OCI-LY1 (cell line): ENCODE measurements around the gene IL16.

Experiments
- H2AFZ ChIP-seq: fragments of 200-600 bp; sonication (generic), shearing (Covaris generic); 2 replicates; pipeline ENCODE4 v1.6.0; 2014; ENCODE audit warnings: antibody characterized with exemption, mild to moderate bottlenecking, low read length
- H3F3A ChIP-seq: fragments of 200-600 bp; sonication (generic), shearing (Covaris generic); 2 replicates; pipeline ENCODE4 v1.6.0; 2014; ENCODE audit warnings: mild to moderate bottlenecking, antibody characterized with exemption, low read length, moderate library complexity; ENCODE audit not compliant: insufficient read depth
- H3K27ac ChIP-seq: fragments of 200-600 bp; sonication (generic); 2 replicates; pipeline ENCODE4 v1.5.1; 2014; ENCODE audit warnings: low read length, mixed run types, mild to moderate bottlenecking, low read depth; ENCODE audit not compliant: poor library complexity, severe bottlenecking
- H3K27me3 ChIP-seq: fragments of 200-600 bp; sonication (generic); 2 replicates; pipeline ENCODE4 v1.6.0; 2014; ENCODE audit warnings: antibody characterized with exemption, mild to moderate bottlenecking, low read length, moderate library complexity; ENCODE audit not compliant: insufficient read depth
- H3K36me3 ChIP-seq: fragments of 200-600 bp; sonication (generic); 2 replicates; pipeline ENCODE4 v1.6.1; 2014; ENCODE audit warnings: mild to moderate bottlenecking, antibody characterized with exemption, low read length, moderate library complexity, mixed read lengths; ENCODE audit not compliant: insufficient read depth
- H3K4me1 ChIP-seq: fragments of 200-600 bp; sonication (generic); 2 replicates; pipeline ENCODE4 v1.5.1; 2014; ENCODE audit warnings: mild to moderate bottlenecking, low read length, moderate library complexity; ENCODE audit not compliant: insufficient read depth, severe bottlenecking
- H3K4me2 ChIP-seq: fragments of 200-600 bp; sonication (generic), shearing (Covaris generic); 2 replicates; pipeline ENCODE4 v1.6.1; 2014; ENCODE audit warnings: low read length
- H3K4me3 ChIP-seq: fragments of 200-600 bp; sonication (generic); 2 replicates; pipeline ENCODE4 v1.5.1; 2014; ENCODE audit warnings: low read length, low read depth, mild to moderate bottlenecking, mixed read lengths; ENCODE audit not compliant: poor library complexity, severe bottlenecking
- H3K79me2 ChIP-seq: fragments of 200-600 bp; shearing (Covaris generic); 2 replicates; pipeline ENCODE4 v1.6.1; 2016; ENCODE audit warnings: mixed run types, low read length, mixed read lengths; ENCODE audit not compliant: insufficient read depth
- H3K9ac ChIP-seq: fragments of 200-600 bp; sonication (generic), shearing (Covaris generic); 2 replicates; pipeline ENCODE4 v1.6.1; 2014; ENCODE audit warnings: mild to moderate bottlenecking, low read length, mixed read lengths
- H3K9me2 ChIP-seq: fragments of 200-600 bp; sonication (generic), shearing (Covaris generic); 2 replicates; pipeline ENCODE4 v1.6.1; 2014; ENCODE audit warnings: low read depth, mild to moderate bottlenecking, low read length, mixed read lengths
- H3K9me3 ChIP-seq: fragments of 200-600 bp; shearing (Covaris generic); 2 replicates; pipeline ENCODE4 v1.6.1; 2014; ENCODE audit warnings: low read length, mixed read lengths
- H4K20me1 ChIP-seq: fragments of 200-600 bp; sonication (generic), shearing (Covaris generic); 2 replicates; pipeline ENCODE4 v1.6.0; 2016; ENCODE audit warnings: mild to moderate bottlenecking, low read length; ENCODE audit not compliant: insufficient read depth
- CTCF ChIP-seq: fragments of 200-600 bp; sonication (generic), shearing (Covaris generic); IDR thresholded peaks from 2 replicates; pipeline ENCODE4 v1.5.1; 2017; ENCODE audit warnings: mild to moderate bottlenecking, antibody characterized with exemption, low read length, moderate library complexity, mixed read lengths
- EZH2 ChIP-seq: fragments of 200-600 bp; sonication (generic), shearing (Covaris generic); IDR thresholded peaks from 2 replicates; pipeline ENCODE4 v1.8.0; 2017; ENCODE audit warnings: borderline replicate concordance, mixed run types, mild to moderate bottlenecking, antibody characterized with exemption, low read length, moderate library complexity, mixed read lengths

The IL16 gene

GRCh38 chr15:81197255-81197630 is 564 bp downstream of the IL16 start:
- Histone ChIP-seq H3K9ac (no peak overlapping the region), H3K4me1 (no peaks in the 10 kb centered on the region), H3K27ac (no peak overlapping the region), H3K79me2 (no peaks in the 10 kb centered on the region), H3K36me3 (no peaks in the 10 kb centered on the region), H4K20me1 (no peaks in the 10 kb centered on the region), H3K9me2 (no peaks in the 10 kb centered on the region), H2AFZ (no peak overlapping the region), H3K4me2 (no peak overlapping the region), H3F3A (no peaks in the 10 kb centered on the region), H3K4me3 (no peak overlapping the region), H3K27me3 (0 out of 2 replicates have a peak, but pooled peaks cover 5% of the 10 kb centered on the region), H3K9me3 (no peaks in the 10 kb centered on the region)
- TF ChIP-seq EZH2 (no peak), CTCF (no peak)

GRCh38 chr15:81197688-81198281 is 1.1 kb downstream of the IL16 start:
- no peak for TF ChIP-seq CTCF
- no peak for TF ChIP-seq EZH2
- H3K9ac ChIP-seq = no peak overlapping the region
- H2AFZ ChIP-seq = no peak overlapping the region
- no peak overlapping the region for H3K4me2 ChIP-seq
- H3K4me1 ChIP-seq = no peaks in the 10 kb centered on the region
- H3K79me2 ChIP-seq = no peaks in the 10 kb centered on the region
- H3F3A ChIP-seq = no peaks in the 10 kb centered on the region
- H3K4me3 ChIP-seq = no peak overlapping the region
- 0 out of 2 replicates have a peak, but pooled peaks cover 5% of the 10 kb centered on the region for H3K27me3 ChIP-seq
- no peaks in the 10 kb centered on the region for H3K9me3 ChIP-seq
- no peak overlapping the region for H3K27ac ChIP-seq
- no peaks in the 10 kb centered on the region for H3K36me3 ChIP-seq
- no peaks in the 10 kb centered on the region for H4K20me1 ChIP-seq
- H3K9me2 ChIP-seq = no peaks in the 10 kb centered on the region

GRCh38 chr15:81199031-81199779 is 2.5 kb downstream of the IL16 start:
- Histone ChIP-seq H3K4me1 (no peaks in the 10 kb centered on the region), H3K9ac (no peak overlapping the region), H3K4me3 (no peak overlapping the region), H3K9me3 (no peaks in the 10 kb centered on the region), H3K9me2 (no peaks in the 10 kb centered on the region), H4K20me1 (no peaks in the 10 kb centered on the region), H3K27ac (no peak overlapping the region), H2AFZ (no peak overlapping the region), H3F3A (no peaks in the 10 kb centered on the region), H3K27me3 (0 out of 2 replicates have a peak, but pooled peaks cover 5% of the 10 kb centered on the region), H3K4me2 (no peak overlapping the region), H3K79me2 (no peaks in the 10 kb centered on the region), H3K36me3 (no peaks in the 10 kb centered on the region)
- TF ChIP-seq CTCF (no peak), EZH2 (no peak)
